ENCODE measurements around the gene UGT2B17.

GRCh38 chr4:68594678-68595077 lies 18.6 kb upstream of the UGT2B17 start:
- TF ChIP-seq ELF4 (IDR thresholded peaks at IDR 0.05): no peak
- TF ChIP-seq SUZ12 (IDR thresholded peaks at IDR 0.05): no peak
- TF ChIP-seq FOXA1 (IDR thresholded peaks at IDR 0.05): no peak
- TF ChIP-seq FOXK2 (IDR thresholded peaks at IDR 0.05): no peak
